Bronchial epithelial cell (primary cell): Measurements from ENCODE around the gene NLRC5. TPM values are rescaled to one million over a fixed set of nuclear protein-coding genes. Genes with fewer than 3 reads are reported as not detected.

ENCODE experiments used
- DNase-seq: peaks from one replicate; pipeline ENCODE4 v3.0.0-alpha.2; 2010; ENCODE audit warnings: low read depth
- FAIRE-seq: peaks from 2 replicates; lab custom pipeline; 2011; peaks lifted over from hg19 to GRCh38; lab: Jason Lieb, UNC
- H3K27me3 ChIP-seq: 2 replicates; pipeline ENCODE4 v1.5.1; 2011; ENCODE audit warnings: low read length; ENCODE audit not compliant: control insufficient read depth, insufficient read depth
- H3K36me3 ChIP-seq: 2 replicates; pipeline ENCODE4 v1.5.1; 2011; ENCODE audit warnings: low read length; ENCODE audit not compliant: control insufficient read depth, insufficient read depth
- H3K4me3 ChIP-seq: 2 replicates; pipeline ENCODE4 v1.5.1; 2011; ENCODE audit warnings: mild to moderate bottlenecking, low read depth, low read length, control low read depth
- CTCF ChIP-seq: IDR thresholded peaks from 2 replicates; pipeline ENCODE4 v1.5.1; 2011; ENCODE audit warnings: mild to moderate bottlenecking, moderate library complexity, low read length, control low read depth, inconsistent platforms; ENCODE audit not compliant: insufficient read depth, severe bottlenecking
- total RNA-seq: library from RNA; depleted of rRNA; stranded (reverse); fragments of >200 nt; gene quantifications from 2 replicates; pipeline ENCODE4 v1.2.1, GENCODE V29; 2014

The NLRC5 gene
- total RNA-seq, 1 donor from 2014 or later, result 2.1 TPM

DNA sequence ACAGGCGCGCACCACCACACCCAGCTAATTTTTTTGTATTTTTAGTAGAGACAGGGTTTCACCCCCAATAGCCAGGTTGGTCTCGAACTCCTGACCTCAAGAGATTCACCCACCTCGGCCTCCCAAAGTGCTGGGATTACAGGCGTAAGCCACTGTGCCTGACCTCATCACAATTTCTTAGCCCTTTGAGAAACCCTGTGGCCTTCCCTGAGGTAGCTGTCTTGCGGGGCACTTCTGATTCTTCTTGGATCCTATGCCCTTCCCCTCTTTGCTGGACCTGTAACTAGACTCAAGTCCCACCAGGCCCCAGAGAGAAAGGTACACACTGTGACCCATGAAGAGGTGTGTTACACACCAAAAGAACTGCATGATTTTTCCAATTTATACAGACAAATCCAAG, 41.1 kb upstream of the NLRC5 start:
- TF ChIP-seq CTCF, result no peak
- FAIRE-seq, result no peak
- H3K36me3 ChIP-seq, result peaks cover 3% of the 10 kb centered on the region

DNA sequence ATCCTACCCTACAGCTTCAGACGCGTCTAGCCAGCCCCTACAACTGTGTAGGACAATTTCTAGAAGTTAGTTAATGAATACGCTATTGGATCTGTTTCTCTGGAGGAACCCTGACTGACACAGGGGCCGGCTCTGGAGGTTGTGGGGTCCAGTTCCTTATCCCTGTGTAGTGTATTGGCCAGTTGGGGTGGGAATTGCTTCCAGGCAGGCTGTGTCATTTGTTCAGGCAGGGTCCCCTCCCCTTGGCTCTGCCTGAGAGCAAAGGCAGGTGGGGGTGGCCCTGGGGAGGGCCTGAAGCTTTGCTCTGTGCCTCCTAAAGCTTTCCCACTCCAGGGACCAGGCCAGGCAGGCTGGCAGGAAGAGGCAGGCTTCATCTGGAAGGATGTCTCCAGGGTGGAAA, 39.3 kb upstream of the NLRC5 start:
- DNase-seq, result no peak

More for the DNA sequence above, 41.1 kb upstream of the NLRC5 start:
- no peak for DNase-seq
- Histone ChIP-seq H3K27me3 (no peaks in the 10 kb centered on the region), H3K4me3 (no peak overlapping the region)

GRCh38 chr16:56950455-56950854, 38.9 kb upstream of the NLRC5 start:
- Histone ChIP-seq H3K36me3 (no peaks in the 10 kb centered on the region), H3K27me3 (no peaks in the 10 kb centered on the region), H3K4me3 (no peak overlapping the region)
- no peak for TF ChIP-seq CTCF
- FAIRE-seq (no peak), DNase-seq (no peak)

More for the DNA sequence above, 39.3 kb upstream of the NLRC5 start:
- Histone ChIP-seq H3K36me3 (no peaks in the 10 kb centered on the region), H3K27me3 (no peaks in the 10 kb centered on the region), H3K4me3 (no peak overlapping the region)
- TF ChIP-seq CTCF, result no peak
- FAIRE-seq, result no peak

DNA sequence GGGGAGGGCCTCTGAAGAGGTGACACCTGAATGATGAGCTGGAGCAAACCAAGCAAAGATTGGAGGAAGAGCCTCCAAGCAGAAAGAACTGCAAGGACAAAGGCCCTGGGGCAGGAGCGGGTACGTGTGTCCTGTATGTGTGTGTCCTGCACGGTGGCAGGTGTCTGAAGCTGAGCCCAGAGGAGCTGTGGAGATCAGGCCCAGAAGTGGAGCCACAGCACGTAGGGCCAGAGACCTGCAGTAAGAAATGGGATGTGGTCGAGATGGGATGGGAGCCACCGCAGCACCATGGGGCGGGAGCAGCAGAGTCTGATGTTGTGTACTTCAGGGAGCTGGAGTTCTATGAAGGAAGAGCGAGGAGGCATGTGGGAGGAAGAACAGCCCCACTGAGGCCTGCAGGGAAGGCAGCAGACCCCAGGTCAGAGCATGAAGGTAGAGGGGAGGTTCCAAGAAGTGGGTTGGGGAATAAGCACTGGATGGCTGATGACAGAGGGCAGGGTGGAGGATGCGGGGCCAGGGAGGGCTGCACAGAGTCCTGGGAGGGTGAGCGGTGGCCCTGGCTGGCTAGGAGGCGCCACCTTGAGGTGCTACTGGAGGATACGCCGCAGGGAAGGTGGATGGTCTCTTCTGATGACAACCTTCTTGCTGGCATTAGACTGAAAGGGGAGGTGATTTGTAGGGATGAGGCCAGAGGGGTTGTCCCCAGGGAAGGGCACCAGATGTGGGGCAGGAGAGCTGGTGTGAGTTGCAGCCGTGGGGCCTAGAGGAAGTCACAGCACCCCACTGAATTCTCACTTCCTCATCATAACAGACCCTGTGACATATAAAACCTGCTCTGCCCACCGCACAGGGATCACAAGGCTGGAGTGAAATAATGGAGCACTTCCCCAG, 38.2 kb upstream of the NLRC5 start:
- TF ChIP-seq CTCF, result peak; percentile 77
- no peak overlapping the region for H3K4me3 ChIP-seq
- no peaks in the 10 kb centered on the region for H3K27me3 ChIP-seq
- DNase-seq, result no peak
- FAIRE-seq, result no peak
- no peaks in the 10 kb centered on the region for H3K36me3 ChIP-seq

- FAIRE-seq (no peak), DNase-seq (no peak)
- Histone ChIP-seq H3K27me3 (no peaks in the 10 kb centered on the region), H3K36me3 (no peaks in the 10 kb centered on the region), H3K4me3 (no peak overlapping the region)
- TF ChIP-seq CTCF, result no peak
These were observed 36.4 kb upstream of the NLRC5 start for GRCh38 chr16:56953006-56953405.
